SK-N-SH treated with all-trans-retinoic acid at 6 μM for 48 hours (cell line): ENCODE data around the gene ANK3.
A peak's percentile ranks its signal among the peaks of the same experiment; 100 is the strongest.

Source experiments
- ATAC-seq: fragments of 200-7000 bp; cut with Tn5 transposase; 3 replicates; pipeline ENCODE4 v1.9.1; 2020; ENCODE audit warnings: mild to moderate bottlenecking, moderate library complexity
- ARNTL ChIP-seq: fragments of 450-650 bp; formaldehyde crosslinking; IDR thresholded peaks from 2 replicates; pipeline ENCODE4 v1.5.0; 2020; ENCODE audit warnings: low read depth, mild to moderate bottlenecking, moderate library complexity, borderline replicate concordance
- CSDC2 ChIP-seq: fragments of 250-450 bp; sonication (Bioruptor Pico); IDR thresholded peaks from 2 replicates; pipeline ENCODE4 v1.5.0; 2020; ENCODE audit warnings: mild to moderate bottlenecking, moderate library complexity
- ESRRG ChIP-seq: fragments of 250-450 bp; sonication (Bioruptor Pico); IDR thresholded peaks from 2 replicates; pipeline ENCODE4 v1.6.1; 2021; ENCODE audit warnings: mild to moderate bottlenecking
- GLIS3 ChIP-seq: fragments of 250-450 bp; sonication (Bioruptor Pico); IDR thresholded peaks from 2 replicates; pipeline ENCODE4 v1.5.0; 2020; ENCODE audit warnings: mild to moderate bottlenecking, moderate library complexity
- ISL1 ChIP-seq: fragments of 250-450 bp; sonication (Bioruptor Pico); IDR thresholded peaks from 2 replicates; pipeline ENCODE4 v2.1.2; 2022; ENCODE audit warnings: mild to moderate bottlenecking, moderate library complexity
- PPARA ChIP-seq: fragments of 250-450 bp; sonication (Bioruptor Pico); IDR thresholded peaks from 2 replicates; pipeline ENCODE4 v1.5.0; 2020; ENCODE audit warnings: mild to moderate bottlenecking, borderline replicate concordance
- RARB ChIP-seq: fragments of 250-450 bp; sonication (Bioruptor Pico); IDR thresholded peaks from 2 replicates; pipeline ENCODE4 v1.8.0; 2021; ENCODE audit warnings: mild to moderate bottlenecking, moderate library complexity
- TCF4 ChIP-seq: fragments of 250-450 bp; sonication (Bioruptor Pico); IDR thresholded peaks from 2 replicates; pipeline ENCODE4 v1.8.0; 2021; ENCODE audit warnings: mild to moderate bottlenecking, moderate library complexity, borderline replicate concordance
- TOX ChIP-seq: fragments of 250-450 bp; sonication (Bioruptor Pico); IDR thresholded peaks from 2 replicates; pipeline ENCODE4 v1.8.0; 2021; ENCODE audit warnings: mild to moderate bottlenecking, moderate library complexity, borderline replicate concordance
- ZC3H10 ChIP-seq: fragments of 250-450 bp; sonication (Bioruptor Pico); IDR thresholded peaks from 2 replicates; pipeline ENCODE4 v1.5.1; 2021; ENCODE audit warnings: mild to moderate bottlenecking, moderate library complexity
- ZFP30 ChIP-seq: fragments of 450-650 bp; formaldehyde crosslinking; IDR thresholded peaks from 2 replicates; pipeline ENCODE4 v1.5.0; 2022; ENCODE audit warnings: mild to moderate bottlenecking, moderate library complexity
- ZNF565 ChIP-seq: fragments of 450-650 bp; formaldehyde crosslinking; conservative IDR thresholded peaks from 2 replicates; pipeline ENCODE4 v1.5.0; 2020; ENCODE audit warnings: low read depth, mild to moderate bottlenecking, moderate library complexity
- ZNF70 ChIP-seq: fragments of 450-650 bp; formaldehyde crosslinking; IDR thresholded peaks from 2 replicates; pipeline ENCODE4 v1.5.0; 2020; ENCODE audit warnings: mild to moderate bottlenecking, moderate library complexity
- ZNF8 ChIP-seq: fragments of 450-650 bp; formaldehyde crosslinking; IDR thresholded peaks from 2 replicates; pipeline ENCODE4 v1.5.0; 2020; ENCODE audit warnings: mild to moderate bottlenecking, moderate library complexity
- TF ChIP-seq, protein P1 (sequence below): fragments of 250-450 bp; sonication (Bioruptor Pico); IDR thresholded peaks from 2 replicates; pipeline ENCODE4 v1.8.0; 2020; ENCODE audit warnings: mild to moderate bottlenecking, moderate library complexity, borderline replicate concordance
- TF ChIP-seq, protein P2 (sequence below): fragments of 250-450 bp; sonication (Bioruptor Pico); IDR thresholded peaks from 2 replicates; pipeline ENCODE4 v1.5.0; 2020; ENCODE audit warnings: mild to moderate bottlenecking, moderate library complexity
- TF ChIP-seq, protein P3 (sequence below): fragments of 250-450 bp; sonication (Bioruptor Pico); IDR thresholded peaks from 2 replicates; pipeline ENCODE4 v1.5.1; 2020; ENCODE audit warnings: low read depth, mild to moderate bottlenecking, moderate library complexity
- TF ChIP-seq, protein P4 (sequence below): fragments of 250-450 bp; sonication (Bioruptor Pico); IDR thresholded peaks from 2 replicates; pipeline ENCODE4 v1.5.1; 2021; ENCODE audit warnings: mild to moderate bottlenecking, moderate library complexity

ANK3 gene

DNA sequence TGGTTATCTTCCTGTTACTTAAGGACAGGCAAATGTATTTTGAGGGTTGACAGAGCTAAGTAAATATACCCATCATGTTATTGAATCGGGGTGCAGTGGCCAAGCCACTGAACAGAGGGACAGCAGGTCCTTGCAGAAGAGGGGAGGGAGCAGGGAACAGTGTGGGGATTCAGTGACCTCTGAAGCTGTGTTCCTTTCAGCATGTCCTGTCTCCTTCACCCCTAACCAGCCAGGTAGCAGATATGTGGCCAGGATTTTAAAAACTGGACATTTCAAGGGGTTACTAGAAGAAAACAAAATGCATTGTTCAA lies 12.7 kb downstream of the ANK3 start (continued):
- TF ChIP-seq ISL1 (CRISPR knock-in tag): no peak
- TF ChIP-seq, protein P1, sequence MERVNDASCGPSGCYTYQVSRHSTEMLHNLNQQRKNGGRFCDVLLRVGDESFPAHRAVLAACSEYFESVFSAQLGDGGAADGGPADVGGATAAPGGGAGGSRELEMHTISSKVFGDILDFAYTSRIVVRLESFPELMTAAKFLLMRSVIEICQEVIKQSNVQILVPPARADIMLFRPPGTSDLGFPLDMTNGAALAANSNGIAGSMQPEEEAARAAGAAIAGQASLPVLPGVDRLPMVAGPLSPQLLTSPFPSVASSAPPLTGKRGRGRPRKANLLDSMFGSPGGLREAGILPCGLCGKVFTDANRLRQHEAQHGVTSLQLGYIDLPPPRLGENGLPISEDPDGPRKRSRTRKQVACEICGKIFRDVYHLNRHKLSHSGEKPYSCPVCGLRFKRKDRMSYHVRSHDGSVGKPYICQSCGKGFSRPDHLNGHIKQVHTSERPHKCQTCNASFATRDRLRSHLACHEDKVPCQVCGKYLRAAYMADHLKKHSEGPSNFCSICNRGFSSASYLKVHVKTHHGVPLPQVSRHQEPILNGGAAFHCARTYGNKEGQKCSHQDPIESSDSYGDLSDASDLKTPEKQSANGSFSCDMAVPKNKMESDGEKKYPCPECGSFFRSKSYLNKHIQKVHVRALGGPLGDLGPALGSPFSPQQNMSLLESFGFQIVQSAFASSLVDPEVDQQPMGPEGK (CRISPR knock-in tag): no peak
- TF ChIP-seq CSDC2 (CRISPR knock-in tag): no peak
- TF ChIP-seq TCF4: no peak

DNA sequence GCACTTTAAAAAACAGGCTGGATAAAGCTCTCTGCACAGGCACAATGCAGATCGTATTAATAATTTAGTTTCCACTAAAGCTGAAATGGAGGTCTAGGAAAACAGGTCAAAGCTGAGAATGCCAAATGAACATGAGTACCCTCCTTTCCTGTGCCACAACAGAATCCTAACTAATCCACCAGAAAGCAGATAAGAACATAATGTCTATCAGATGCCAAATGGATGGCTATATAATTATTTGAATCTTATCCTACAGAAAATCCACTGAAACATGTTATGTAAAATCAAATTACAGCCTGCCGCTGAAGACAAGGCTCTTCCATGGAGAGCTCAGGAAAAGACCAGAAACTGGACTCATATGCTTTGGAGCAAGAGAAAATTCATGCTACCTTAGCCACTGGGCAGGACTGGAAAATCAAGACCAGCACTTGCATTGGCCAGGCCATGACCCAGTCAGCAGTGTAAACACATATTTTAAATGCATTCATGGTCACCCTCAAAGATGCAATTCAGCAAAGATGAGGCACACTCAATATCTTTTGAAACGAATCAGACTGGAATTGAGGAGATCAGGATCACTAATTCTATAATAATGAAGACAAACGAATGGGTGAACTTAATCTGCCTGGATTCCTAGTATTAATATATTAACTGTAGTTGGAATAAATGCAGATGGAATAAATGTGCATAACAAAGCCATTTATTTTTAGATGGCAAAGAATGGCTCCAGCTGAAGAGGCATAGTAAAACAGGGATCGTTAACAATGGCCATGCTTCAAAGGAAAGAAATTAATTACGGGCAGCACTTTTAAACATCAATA lies 13.2 kb downstream of the ANK3 start:
- TF ChIP-seq PPARA (CRISPR knock-in tag) (no peak), TCF4 (peak; percentile 62; the same call in 1 of the 2 replicates), ZNF70 (CRISPR knock-in tag) (peak; percentile 77), ZNF565 (CRISPR knock-in tag) (no peak)
- TF ChIP-seq, protein P1 (CRISPR knock-in tag): no peak
- TF ChIP-seq, protein P2, sequence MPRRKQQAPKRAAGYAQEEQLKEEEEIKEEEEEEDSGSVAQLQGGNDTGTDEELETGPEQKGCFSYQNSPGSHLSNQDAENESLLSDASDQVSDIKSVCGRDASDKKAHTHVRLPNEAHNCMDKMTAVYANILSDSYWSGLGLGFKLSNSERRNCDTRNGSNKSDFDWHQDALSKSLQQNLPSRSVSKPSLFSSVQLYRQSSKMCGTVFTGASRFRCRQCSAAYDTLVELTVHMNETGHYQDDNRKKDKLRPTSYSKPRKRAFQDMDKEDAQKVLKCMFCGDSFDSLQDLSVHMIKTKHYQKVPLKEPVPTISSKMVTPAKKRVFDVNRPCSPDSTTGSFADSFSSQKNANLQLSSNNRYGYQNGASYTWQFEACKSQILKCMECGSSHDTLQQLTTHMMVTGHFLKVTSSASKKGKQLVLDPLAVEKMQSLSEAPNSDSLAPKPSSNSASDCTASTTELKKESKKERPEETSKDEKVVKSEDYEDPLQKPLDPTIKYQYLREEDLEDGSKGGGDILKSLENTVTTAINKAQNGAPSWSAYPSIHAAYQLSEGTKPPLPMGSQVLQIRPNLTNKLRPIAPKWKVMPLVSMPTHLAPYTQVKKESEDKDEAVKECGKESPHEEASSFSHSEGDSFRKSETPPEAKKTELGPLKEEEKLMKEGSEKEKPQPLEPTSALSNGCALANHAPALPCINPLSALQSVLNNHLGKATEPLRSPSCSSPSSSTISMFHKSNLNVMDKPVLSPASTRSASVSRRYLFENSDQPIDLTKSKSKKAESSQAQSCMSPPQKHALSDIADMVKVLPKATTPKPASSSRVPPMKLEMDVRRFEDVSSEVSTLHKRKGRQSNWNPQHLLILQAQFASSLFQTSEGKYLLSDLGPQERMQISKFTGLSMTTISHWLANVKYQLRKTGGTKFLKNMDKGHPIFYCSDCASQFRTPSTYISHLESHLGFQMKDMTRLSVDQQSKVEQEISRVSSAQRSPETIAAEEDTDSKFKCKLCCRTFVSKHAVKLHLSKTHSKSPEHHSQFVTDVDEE: 0 out of 2 replicates have a peak, but pooled peaks have one; percentile 29
- TF ChIP-seq, all 23 proteins: peak for 3
- no peak; the same call in 2 of the 3 replicates for ATAC-seq

DNA sequence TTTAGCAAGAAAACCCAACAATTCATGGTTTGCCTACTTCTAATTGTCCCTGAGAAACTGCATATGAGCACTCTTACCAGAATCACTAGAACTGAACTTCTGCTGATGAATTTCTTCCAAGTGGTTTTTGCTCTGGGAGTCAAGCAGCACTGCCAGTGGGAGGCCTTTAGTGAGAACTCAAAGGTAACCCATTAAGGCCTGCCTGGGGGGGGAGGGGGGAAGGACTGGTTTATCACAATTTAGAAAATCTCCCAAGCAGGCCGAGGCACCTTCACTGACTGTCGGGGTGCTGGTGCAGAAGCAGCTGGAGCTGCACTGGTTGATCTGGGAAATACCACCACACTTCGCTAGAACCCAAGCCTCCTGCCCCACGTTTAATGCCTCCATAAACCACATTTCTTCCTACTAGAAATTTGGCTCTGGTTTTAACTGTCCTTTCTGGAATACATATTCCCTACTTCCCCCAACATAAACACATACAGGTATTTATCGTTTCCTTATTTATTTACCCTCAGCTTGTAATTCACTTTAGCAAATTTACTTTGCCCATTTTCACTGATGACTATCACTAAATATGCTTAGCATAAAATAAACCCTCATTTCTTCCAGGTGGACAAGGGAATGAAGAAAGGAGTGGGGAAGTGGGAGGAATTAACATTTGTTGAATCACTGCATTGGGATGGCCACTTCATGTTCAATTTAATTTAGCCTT lies 14.2 kb downstream of the ANK3 start:
- TF ChIP-seq ARNTL (CRISPR knock-in tag) (no peak), TOX (CRISPR knock-in tag) (no peak), ZFP30 (no peak), PPARA (CRISPR knock-in tag) (no peak), CSDC2 (CRISPR knock-in tag) (no peak), GLIS3 (CRISPR knock-in tag) (no peak), ZC3H10 (CRISPR knock-in tag) (no peak), ZNF70 (CRISPR knock-in tag) (no peak), RARB (no peak), ZNF565 (CRISPR knock-in tag) (no peak), ESRRG (CRISPR knock-in tag) (no peak), ZNF8 (no peak)
- TF ChIP-seq, protein P3, sequence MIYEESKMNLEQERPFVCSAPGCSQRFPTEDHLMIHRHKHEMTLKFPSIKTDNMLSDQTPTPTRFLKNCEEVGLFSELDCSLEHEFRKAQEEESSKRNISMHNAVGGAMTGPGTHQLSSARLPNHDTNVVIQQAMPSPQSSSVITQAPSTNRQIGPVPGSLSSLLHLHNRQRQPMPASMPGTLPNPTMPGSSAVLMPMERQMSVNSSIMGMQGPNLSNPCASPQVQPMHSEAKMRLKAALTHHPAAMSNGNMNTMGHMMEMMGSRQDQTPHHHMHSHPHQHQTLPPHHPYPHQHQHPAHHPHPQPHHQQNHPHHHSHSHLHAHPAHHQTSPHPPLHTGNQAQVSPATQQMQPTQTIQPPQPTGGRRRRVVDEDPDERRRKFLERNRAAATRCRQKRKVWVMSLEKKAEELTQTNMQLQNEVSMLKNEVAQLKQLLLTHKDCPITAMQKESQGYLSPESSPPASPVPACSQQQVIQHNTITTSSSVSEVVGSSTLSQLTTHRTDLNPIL (CRISPR knock-in tag): no peak
- TF ChIP-seq, protein P1 (CRISPR knock-in tag): no peak
- TF ChIP-seq, protein P4, sequence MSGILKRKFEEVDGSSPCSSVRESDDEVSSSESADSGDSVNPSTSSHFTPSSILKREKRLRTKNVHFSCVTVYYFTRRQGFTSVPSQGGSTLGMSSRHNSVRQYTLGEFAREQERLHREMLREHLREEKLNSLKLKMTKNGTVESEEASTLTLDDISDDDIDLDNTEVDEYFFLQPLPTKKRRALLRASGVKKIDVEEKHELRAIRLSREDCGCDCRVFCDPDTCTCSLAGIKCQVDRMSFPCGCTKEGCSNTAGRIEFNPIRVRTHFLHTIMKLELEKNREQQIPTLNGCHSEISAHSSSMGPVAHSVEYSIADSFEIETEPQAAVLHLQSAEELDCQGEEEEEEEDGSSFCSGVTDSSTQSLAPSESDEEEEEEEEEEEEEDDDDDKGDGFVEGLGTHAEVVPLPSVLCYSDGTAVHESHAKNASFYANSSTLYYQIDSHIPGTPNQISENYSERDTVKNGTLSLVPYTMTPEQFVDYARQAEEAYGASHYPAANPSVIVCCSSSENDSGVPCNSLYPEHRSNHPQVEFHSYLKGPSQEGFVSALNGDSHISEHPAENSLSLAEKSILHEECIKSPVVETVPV (CRISPR knock-in tag): no peak
- ATAC-seq: no peak
